ENCODE measurements around the gene MED12L.

- no peak for TF ChIP-seq CTCF (IDR thresholded peaks at IDR 0.05; ENCODE audit: poor library complexity)
- TF ChIP-seq EZH2 (IDR thresholded peaks at IDR 0.05; ENCODE audit: borderline replicate concordance), result no peak
- no peak for TF ChIP-seq EZH2phosphoT487 (IDR thresholded peaks at IDR 0.05; ENCODE audit: low read depth, severe bottlenecking, unreplicated experiment)
These were observed 31.6 kb downstream of the MED12L start for GRCh38 chr3:151117047-151117446.
